GM21367 (cell line): ENCODE results near the gene VWA1.
"Not testable (repeated sequence)": the region's sequence is repeated elsewhere in the genome, so short reads cannot be mapped to it uniquely, and the experiment has no call there.

ENCODE experiments used
- ATAC-seq: cut with Tn5 transposase; IDR thresholded peaks from one replicate; pipeline ENCODE4 v1.9.1; 2021; ENCODE audit not compliant: unreplicated experiment

VWA1 gene

DNA sequence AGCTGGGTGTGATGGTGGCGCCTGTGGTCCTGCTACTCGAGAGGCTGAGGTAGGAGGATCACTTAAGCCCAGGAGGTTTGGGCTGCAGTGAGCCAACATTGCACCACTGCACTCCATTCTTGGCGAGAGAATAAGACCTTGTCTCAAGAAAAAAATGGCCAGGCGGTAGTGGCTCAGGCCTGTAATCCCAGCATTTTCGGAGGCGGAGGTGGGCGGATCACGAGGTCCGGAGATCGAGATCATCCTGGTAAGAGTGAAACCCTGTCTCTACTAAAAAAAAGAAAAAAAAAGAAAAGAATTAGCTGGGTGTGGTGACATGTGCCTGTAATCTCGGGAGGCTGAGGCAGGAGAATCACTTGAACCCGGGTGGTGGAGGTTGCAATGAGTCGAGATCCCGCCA, 47.4 kb downstream of the VWA1 start:
- ATAC-seq = no peak

DNA sequence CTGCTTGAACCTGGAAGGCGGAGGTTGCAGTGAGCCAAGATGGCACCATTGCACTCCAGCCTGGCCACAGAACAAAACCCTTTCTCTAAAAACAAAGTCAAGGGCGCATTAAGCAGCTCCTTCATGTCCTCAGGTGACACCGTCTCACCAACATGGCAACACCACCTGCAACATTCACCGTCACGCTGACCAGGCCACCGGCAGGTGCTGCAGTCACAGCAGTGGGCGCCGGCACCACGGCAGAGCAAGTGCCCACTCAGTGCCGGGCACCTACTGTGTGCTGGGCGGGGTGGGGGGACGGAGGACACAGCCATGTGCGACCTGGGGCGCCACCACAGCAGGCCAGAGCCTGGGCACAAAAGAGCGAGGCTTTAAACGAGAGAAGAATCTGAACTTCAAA, 48.2 kb downstream of the VWA1 start:
- ATAC-seq = no peak

DNA sequence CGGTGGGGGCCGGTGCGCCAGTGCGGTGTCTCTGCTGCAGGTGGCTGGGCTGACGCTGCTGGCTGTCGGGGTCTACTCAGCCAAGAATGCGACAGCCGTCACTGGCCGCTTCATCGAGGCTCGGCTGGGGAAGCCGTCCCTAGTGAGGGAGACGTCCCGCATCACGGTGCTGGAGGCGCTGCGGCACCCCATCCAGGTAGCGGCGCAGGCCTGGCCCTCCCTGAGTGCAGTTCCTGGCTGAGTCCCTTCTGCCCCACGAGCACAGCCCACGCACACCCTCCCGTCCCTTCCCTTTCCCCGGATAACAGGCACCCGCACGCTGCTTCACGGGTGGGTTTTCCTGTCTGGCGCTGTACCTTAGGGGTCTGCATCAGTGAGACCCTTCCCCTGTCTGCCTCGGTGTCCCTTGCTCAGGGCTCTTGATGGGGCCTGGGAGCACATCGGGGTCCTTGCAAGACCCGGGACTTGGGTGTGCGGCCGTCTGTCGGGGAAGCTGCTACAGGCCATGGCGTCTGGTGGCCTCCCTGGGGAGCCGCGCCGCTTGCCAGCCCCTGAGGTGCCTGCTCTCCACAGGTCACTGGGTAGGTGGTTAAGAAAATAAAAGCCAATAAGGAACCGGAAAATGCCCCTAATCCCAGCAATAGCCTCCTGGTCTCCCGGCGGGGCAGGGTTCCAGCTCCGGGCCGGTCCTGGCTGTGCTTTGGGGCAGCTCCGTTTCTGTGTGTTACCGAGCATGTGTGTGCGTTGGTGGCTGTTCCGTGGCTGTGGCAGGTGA, 49.7 kb downstream of the VWA1 start:
- ATAC-seq = not testable (repeated sequence)

DNA sequence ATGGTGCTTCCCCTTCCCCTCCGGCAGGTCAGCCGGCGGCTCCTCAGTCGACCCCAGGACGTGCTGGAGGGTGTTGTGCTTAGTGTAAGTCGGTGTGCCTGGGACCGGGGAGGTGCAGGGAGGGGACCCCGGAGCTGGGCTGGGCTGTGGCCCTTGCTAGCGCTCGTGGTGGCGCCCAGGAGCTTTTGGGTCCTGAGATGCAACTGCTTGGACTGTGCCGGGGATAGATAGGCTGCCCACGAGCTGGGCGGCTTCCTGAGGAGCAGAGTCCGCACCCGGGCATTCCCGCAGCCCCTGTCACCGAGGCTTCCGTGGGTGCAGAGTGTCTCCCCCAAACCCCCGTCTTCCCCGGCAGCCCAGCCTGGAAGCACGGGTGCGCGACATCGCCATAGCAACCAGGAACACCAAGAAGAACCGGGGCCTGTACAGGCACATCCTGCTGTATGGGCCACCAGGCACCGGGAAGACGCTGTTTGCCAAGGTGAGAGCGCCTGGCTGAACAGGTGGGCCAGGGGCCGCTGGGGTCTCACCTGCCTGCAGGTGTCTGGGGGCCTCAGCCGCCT, 50.3 kb downstream of the VWA1 start:
- not testable (repeated sequence) for ATAC-seq

DNA sequence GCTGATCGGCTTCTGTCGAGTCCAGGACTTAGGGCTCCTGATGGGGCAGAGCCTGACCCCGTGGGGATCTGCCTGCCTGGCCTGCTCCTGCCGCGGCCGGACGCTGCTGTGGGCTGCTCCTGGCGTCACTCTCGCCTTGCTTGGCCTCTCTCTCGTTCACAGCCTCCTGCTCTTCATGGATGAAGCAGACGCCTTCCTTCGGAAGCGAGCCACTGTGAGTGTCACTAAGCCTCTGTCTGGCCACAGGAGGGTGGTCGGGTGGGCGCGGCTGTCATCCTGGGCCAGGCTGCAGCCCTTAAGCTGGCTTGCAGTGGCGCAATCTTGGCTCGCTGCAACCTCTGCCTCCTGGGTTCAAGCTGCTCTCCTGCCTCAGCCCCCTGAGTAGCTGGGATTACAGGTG, 52.2 kb downstream of the VWA1 start:
- ATAC-seq = no peak

DNA sequence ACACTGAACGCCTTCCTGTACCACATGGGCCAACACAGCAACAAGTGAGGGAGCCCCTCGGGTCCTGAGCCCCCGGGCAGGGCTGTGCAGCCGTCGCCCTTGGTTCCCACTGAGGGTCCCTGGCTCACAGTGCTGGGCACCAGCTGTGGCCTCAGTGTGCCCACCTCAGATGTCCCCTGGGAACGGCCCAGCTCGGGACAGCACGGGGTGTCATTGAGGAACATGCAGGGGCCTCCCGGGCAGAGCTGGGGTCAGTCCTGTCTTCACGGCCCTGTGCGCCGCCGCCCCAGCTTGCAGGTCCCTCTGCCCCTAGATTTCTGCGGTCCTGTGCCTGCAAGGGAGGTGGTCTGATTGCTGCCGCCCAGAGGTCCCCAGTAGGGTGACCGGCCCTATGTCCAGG, 53.7 kb downstream of the VWA1 start:
- no peak for ATAC-seq

DNA sequence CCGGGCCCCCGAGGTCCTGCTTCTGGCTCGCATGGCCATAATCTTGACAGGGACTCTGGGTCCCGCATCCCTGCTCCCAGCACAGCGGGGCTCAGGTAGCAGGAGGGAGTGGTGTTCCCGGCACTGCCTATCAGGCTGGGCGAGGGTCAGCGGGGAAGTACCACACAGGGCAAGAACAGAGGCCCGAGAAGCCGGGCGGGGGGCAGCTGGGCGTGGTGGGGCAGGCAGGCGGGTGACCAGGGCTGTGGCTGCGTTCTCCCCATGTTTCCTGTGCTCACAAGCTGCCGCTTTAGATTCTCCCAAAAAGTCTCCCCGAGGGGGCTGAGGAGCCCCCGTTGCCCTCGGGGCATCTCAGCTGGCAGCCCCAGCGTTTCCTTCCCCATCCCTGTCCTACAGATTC, 54.4 kb downstream of the VWA1 start:
- ATAC-seq = no peak

DNA sequence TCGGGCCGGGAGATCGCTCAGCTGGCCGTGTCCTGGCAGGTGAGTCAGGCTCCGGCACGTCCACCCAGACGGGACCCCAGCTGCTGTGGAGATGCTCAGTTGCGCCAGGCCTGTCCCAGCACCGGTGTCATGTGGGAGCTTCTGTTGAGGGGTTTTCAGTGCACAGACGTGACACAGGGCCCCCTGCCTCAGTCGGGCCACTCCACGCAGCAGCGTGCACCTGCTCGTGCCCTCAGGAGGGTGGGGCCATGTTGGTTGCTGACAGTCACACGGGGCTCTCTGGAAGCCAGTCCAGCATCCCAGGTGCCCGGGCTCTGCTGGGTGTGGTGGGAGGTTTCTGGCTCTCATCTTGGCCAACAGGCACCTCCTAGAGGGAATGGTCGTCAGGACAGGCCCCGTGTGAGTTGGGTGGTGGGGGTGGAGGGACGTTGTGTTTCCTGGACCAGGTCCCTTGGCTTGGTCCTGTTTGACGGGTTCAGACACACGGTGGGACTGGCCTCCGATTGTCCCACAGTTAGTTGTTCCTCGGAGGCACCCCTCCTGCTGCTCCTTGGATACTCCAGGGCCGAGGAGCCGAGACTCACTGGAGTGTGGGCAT, 55.2 kb downstream of the VWA1 start:
- ATAC-seq = no peak

DNA sequence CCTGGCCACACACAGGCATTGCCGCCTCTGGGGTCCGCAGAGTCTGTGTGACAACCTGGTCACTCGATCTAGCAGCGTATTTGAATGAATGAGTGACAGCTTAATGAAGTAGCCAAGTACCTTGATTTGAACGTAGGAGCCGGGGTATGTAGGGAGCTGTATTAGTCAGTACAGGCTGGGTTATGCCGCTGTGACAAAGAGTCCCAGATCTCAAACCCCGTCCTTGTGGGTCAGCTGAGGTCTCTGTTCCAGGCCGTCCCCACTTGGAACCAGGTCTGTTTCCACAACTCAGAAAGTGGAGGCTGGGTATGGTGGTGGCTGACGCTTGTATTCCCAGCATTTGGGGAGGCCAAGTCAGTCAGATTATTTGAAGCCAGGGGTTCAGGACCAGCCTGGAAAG, 56.1 kb downstream of the VWA1 start:
- no peak for ATAC-seq
